Hematopoietic multipotent progenitor cell (in vitro differentiated cells): ENCODE measurements around the gene FGB. TPM values are rescaled to one million over a fixed set of nuclear protein-coding genes. Genes with fewer than 3 reads are reported as not detected.

Source experiments
- DNase-seq, 3 donors: peaks; one replicate each; pipeline ENCODE4 v3.0.0-alpha.2; 2011 to 2015; ENCODE audit warnings: low read depth in 2 of 3, low spot score in 2 of 3
- total RNA-seq: library from RNA; depleted of rRNA; stranded (reverse); fragments of >200 nt; gene quantifications from one replicate; pipeline ENCODE4 v1.2.3, GENCODE V29; 2012

Gene FGB
- total RNA-seq, 1 donor: under 0.01 TPM

- DNase-seq: no peak
Measured at GRCh38 chr4:154565704-154566103, 2.9 kb downstream of the FGB start.

GRCh38 chr4:154566639-154567204, 3.9 kb downstream of the FGB start:
- no peak for DNase-seq

GRCh38 chr4:154569028-154569427, 6.2 kb downstream of the FGB start:
- DNase-seq: no peak

GRCh38 chr4:154569584-154569983, 6.8 kb downstream of the FGB start:
- DNase-seq: no peak

- no peak for DNase-seq
Measured at GRCh38 chr4:154573190-154573870, 10.5 kb downstream of the FGB start.

GRCh38 chr4:154574311-154574710, 11.5 kb downstream of the FGB start:
- DNase-seq: no peak

- no peak for DNase-seq
Measured at GRCh38 chr4:154577324-154577723, 14.5 kb downstream of the FGB start.

GRCh38 chr4:154578919-154579318, 16.1 kb downstream of the FGB start:
- DNase-seq: no peak

- DNase-seq: no peak
Measured at GRCh38 chr4:154579927-154580326, 17.1 kb downstream of the FGB start.

- DNase-seq: no peak
Measured at GRCh38 chr4:154582723-154583122, 19.9 kb downstream of the FGB start.

GRCh38 chr4:154583230-154583629, 20.4 kb downstream of the FGB start:
- DNase-seq: no peak

- DNase-seq: no peak
Measured at GRCh38 chr4:154583677-154584076, 20.9 kb downstream of the FGB start.

GRCh38 chr4:154584259-154584658, 21.4 kb downstream of the FGB start:
- no peak for DNase-seq

- no peak for DNase-seq
Measured at GRCh38 chr4:154585369-154586018, 22.7 kb downstream of the FGB start.

GRCh38 chr4:154586296-154587033, 23.7 kb downstream of the FGB start:
- DNase-seq: no peak

GRCh38 chr4:154588198-154588597, 25.4 kb downstream of the FGB start:
- DNase-seq: no peak

- no peak for DNase-seq
Measured at GRCh38 chr4:154589296-154590197, 26.7 kb downstream of the FGB start.

- DNase-seq: no peak
Measured at GRCh38 chr4:154590329-154591006, 27.7 kb downstream of the FGB start, which contains the start of gene FGA. TSS of gene FGA (minus strand) at chr4:154590742. CDS start at chr4:154590687, 55 bp downstream.

GRCh38 chr4:154591890-154592289, 29.1 kb downstream of the FGB start:
- DNase-seq: no peak

- no peak for DNase-seq
Measured at GRCh38 chr4:154593868-154594267, 31.1 kb downstream of the FGB start.
